Stimulated activated CD4-positive, alpha-beta T cell treated with anti-CD3 and anti-CD28 coated beads, TNF-alpha, amount 100 ng/mL, for 48 hours (primary cell): Measurements from ENCODE around the gene HOXB7.

Source experiments
- DNase-seq, 3 donors: peaks; one replicate each; pipeline ENCODE4 v3.0.0-alpha.2; 2020; ENCODE audit warnings: low read depth in 3 of 3

The HOXB7 gene

DNA sequence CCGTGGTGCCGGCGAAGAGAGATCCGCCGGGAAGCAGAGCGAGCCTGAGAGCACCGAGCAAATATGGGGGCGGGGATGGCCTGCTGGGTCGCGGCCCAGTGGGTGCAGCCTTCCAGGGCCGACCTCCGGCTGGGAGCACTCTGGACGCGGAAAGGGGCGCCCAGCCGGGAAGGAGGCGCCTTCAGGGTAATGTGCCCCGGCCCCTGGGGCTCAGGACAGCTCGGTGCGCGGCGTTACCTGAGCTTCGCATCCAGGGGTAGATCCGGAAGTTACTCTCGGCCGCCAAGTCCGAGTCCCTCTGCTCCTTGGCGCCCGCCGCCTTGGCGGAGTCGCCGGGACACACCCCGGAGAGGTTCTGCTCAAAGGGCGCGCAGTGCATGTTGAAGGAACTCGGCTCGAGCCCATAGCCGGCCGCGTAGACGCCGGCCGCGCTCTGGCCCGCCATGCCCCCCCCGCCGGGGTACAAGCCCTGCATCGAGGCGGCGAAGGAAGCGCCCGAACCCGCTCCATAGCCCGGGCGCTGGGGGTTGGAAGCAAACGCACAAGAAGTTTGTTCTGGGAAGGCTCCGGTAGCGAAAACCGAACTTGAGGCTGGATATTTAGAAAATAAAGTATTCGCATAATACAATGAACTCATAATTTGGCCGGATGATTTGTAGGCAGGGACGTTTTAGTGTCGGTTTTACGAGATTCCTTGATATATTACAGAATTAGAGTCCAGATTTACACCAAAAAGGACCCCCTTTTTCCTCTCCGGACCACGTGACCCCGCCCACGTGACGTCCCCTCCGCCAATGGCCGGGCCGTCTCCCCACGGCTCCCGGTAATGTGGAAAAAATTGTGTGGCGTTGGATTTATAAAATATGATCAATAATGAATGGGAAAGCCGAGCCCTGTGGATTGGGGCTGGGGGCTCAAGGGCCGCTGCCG is at the start of gene HOXB7:
Gene HOXB7 (minus strand): TSS at position 736 of the 930 bp plus-strand sequence. CDS start 99 bp downstream, at position 637.
- DNase-seq: peak in 1 of 3 donors; percentile 75

DNA sequence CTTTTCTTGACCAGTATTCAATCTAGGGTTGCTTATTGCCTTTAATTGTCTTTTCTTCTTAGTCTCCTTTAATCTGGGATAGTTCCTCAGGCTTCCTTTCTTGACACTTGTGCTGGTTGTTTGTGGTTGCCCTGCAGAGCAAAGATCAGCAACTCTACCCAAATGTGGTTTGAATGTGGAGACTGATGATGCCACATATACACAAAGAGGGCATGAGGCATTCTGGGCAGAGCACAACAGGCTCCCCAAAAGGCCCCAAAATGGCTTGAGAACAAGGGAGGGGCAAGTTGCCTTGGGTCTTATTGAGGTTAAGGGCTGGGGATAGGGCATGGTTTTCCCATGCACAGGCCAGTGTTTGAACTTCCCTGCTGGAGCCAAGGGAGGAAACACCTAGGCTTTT is 45.1 kb upstream of the HOXB7 start:
- no peak for DNase-seq

DNA sequence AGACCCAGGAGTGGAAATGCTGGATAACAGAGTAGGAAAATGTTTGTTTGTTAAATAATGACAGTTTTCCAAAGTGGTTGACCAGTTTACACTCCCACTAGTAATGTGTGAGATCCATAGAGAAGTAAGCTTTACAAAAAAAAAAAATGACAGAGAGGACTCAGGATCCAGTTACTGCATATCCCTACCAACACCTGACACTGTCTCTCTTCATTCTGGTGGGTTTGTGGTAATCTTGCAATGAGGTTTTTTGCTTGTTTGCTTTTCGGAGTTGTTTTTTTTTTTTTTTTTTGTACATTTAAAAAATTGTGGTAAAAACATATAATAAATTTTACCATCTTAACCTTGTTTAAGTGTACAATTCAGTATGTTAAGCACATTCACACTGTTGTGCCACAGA is 38.9 kb upstream of the HOXB7 start:
- DNase-seq: no peak

DNA sequence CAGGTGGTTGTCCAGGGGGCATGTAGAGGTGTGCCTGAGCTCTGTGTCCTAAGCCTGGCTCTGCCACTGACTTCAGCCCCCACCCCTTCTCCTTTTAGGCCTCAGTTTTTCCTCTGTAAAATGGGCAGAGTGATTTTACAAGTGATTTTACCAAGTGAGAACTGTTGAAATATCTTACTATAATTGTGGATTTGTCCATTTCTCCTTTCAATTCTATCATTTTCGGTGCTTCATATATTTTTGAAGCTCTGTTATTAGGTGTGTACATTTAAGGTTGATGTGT is 37.1 kb upstream of the HOXB7 start:
- DNase-seq: no peak

DNA sequence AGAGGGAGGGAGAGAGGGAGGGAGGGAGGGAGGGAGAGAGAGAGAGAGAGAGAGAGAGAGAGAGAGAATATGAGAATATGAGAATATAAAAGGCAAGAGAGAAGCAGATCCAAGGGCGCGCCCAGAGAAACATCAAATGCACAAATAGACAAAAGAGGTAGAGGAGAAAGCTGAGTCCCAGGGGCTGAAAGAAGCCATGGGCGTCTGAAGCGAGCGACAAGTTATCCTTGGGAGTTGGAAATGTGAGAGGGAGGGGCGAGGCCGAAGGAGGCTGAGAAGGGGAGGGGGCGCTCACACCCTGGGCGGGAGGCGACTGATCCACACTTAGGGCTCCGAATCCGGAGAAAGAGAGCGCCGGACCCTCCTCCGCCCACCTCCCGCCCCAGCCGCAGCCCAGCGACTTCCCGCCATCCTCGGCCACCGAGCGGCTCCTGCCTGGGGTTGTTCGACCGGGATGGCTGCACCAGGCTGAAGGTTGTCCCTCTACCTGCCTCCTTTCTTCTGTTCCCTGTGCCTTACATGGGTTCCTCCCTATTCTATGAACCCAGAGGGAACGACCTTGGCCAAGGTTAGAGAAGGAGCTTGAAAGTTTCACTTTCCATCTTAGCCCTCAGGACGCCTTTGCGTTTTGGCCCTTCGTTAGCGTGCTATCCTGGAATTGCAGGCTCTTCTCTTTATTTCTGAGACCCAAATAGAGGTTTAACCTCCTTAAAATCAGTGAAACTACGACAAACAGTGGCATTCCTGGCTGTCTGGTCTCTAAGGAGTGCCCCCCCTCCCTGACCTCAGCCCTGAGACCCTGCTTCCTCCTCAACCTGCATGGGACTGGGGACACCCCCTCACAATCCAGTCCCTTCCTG is 36.5 kb upstream of the HOXB7 start:
- no peak for DNase-seq

DNA sequence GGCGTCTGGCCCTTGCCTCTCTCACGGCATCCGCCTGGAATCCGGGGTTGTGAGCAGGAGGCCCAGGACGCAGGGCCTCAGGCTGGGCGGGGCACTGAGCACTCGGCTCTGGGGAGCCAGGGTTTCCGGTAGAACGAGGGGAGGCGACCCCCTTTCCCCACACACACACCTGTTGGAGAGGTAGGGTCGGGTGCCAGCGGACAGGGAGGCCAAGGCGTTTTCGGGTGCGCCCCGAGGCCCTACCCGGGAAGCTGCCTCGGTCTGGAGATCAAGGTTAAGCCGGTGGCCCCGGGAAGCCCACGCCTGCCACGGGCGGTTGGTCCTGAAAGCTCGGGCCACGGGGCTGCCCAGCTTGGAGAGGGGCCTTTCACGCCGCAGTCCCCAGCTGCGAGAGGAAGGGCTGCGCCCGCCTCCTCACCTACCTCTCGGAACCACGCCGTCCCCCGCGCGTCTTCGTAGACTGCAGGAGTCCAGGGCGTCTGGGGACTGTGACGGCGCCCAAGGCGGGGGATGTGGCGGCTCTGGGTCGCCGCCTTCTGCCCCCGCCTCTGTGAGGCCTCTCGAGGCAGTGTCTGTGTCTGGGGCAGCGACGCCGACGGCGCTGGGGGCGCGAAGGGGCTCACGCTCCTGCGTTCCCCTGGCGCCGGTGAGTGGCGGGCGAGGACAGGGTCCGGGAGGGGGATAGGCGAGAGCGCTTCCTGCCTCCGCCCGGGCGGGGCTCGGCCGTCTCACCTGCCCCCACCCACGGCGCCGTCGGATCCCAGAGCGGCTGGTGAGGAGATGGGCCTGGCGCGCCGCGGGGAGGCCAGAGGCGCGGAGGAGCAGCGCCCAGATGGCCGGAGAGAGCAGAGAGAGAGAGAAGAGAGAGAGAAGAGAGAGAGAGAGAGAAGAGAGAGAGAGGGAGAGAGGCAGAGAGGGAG is 35.6 kb upstream of the HOXB7 start:
- DNase-seq: no peak

DNA sequence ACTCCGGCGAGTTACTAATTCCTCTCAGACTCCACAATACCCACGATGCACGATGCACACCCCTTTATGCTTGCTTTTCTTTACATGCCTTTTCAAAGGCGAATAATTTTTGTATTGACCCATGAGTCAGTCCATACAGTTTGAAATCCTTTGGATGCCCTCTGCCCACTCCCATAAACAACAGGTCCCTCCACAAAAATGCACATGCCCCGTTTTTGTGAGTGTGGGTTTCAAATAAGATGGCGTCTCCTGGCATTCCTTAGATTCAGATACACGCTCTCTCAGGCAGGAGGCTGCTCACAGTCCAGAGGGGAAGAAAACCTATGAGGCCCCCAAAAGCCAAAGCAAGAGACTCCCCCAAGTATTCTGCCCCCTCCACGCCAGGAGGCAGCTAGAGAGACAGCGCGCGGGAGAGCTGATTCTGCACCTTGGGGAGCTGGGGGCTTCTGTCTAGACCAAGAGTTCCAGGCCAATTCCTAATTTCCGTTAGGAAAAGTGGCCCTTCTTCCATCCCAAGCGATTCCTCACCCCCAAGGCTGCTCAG is 34.9 kb upstream of the HOXB7 start:
- no peak for DNase-seq

DNA sequence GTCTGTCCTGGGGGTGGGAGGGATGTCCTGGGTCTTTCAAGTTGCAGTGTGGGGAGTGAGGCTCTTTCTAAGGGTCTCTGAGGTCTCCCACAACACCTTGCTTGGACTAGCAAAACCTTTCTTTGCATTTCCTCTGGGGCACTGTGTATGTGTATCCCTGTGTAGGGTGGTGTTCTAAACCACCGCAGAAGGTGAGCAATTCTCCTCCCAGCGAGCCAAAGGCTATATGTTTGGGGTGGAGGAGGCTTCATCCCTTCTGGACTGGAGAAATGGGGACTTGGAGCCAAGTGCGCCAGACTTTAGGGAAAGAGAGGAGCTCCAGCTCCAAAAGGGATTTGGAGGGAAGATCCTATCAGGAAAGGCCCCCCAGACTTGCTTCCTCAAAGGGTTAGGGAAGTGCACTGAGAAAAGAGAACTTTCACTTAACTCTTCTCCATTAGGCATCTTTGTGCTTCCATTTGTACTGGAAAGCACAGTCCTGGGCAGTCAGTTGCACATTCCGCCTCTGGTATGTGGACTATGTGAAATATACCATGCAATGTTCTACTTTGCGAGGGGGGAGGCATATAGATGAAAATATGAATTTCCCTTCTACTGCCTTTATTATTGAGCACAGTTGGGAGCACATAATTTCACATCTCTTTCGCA is 34.2 kb upstream of the HOXB7 start:
- no peak for DNase-seq

DNA sequence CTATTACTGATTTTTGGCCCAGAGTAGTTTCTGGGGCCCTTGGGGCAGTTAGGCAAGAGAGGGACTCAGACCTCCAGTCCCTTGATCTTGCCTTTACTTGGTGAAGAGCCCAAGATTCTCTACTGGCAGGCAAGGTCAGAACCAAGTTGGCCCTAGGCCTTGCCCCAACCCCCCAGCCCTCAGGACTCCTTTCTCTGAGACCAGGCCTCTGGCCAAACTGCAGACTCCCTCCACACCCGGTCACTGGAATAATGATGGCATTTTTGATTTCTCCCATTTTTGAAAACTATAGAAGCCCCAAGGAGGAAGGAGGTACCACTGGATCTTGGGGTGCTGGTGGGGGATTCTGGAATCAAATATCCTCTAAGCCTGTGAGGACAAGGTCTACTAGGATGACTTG is 33.3 kb upstream of the HOXB7 start:
- no peak for DNase-seq

DNA sequence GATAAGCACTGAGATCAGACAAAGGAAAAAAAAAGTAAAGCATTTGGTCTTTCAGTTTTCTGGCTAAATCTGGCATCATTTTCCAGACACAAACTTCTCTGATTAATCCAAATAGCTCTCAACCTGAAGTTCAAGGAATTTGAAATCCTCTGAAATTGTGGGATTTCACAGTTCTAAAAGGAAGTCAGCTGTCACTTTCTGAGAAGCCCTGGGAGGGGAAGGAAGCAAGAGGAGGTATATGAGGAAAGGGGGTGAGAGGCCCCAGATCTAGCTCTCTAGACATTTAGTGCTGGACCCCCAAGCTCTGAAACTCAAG is 32.8 kb upstream of the HOXB7 start:
- DNase-seq: no peak

DNA sequence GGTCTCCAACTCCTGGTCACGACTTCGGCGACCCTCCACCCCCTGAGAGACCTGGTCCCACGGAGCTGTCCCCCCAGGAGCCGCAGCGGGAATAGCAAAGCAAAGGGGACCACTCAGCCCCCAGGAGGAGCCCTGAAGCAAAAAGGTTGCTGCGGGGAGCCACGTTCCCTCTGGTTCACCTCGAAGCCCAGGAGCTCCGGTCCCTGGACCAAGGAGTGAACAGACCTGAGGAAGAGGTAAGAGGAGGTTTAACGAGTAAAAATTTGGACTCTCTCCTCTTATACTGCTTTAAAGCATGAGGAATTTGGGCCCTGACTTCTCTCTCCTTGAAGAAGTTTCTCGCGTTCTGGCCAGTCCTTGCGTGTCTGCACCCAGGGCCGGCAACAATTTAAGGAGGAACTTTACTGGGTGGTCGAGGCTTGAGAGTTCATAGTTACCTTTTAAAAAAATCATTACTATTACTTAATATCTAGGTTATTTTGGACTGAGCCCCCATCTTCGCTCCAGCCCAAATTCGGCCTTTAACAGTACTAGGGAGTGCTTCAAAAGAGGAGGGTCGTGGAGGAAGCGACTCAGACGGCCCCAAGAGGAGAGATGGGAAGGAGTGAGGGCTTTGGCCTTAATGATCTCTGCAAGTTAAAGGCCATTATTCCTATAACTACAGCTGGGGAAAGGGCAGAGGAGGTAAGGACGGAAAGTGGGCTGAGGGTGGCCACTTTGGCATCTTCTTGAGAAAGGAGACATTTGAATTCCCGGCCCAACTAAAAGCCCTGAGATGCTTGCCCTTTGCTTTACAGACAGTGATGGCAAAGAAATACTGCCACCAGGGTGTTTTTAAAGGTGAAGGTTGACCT is 32.3 kb upstream of the HOXB7 start:
- DNase-seq: no peak

DNA sequence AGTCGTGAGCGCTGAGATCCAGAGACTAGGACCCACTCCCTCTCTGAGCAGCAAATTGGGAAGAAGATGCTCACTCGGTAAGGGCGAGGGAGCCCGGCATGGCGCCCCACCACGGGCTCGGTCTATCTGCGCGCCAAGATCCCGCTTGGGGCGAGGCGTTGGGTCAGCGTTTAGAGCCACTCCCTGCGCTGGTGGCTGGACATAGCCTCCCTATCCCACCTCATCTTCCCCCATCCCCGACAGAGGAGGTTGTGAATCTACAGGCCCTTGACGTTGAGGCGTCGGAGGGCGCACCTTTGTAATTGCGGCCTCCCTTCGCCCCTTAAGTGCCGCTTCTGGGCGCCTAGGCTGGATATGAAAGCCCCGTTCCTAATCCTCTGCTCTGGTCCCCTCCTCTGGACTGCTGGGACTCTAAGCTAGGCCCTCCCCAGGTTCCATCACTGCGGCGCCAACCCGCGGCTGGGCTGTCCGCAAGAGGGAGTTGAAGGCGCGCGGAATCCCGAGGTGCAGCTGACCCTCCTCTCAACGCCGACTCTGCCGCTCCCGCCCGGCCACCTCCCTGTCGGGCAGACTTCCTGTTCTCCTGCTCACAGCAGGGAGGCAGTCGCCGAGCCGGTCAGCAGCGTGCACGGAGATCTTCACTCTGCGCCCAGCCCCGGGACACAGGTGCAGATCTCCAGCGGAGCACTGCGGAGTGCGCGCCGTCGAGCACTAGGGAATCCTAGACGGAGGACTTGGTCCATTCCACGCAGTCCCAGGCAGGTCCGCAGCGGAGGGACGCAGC is 31.4 kb upstream of the HOXB7 start:
- DNase-seq: no peak

DNA sequence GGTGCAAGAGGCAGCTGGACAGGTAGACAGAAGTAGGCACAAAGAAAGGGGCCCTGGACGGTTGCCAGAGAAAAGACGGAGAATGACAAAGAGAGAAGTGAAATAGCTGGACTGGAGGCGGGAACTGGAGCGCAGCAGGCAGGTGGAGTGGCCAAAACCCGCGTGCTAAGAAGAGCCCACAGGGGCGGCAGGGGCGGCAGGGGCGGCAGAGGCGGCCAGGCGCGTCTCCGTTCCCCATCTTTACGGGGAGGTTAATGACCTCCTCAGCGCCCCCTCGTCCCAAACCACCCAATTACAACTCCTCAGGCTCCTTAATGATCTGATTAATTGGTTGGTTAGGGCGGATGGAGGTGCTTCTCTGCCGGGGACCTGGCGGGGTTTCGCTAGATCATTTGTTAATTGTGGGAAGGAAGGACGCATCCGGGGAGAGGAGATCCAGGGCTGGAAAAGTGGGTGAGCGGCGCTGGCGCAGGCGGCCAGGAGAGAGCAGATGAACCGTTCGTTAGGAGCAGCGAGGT is 30.8 kb upstream of the HOXB7 start:
- no peak for DNase-seq

DNA sequence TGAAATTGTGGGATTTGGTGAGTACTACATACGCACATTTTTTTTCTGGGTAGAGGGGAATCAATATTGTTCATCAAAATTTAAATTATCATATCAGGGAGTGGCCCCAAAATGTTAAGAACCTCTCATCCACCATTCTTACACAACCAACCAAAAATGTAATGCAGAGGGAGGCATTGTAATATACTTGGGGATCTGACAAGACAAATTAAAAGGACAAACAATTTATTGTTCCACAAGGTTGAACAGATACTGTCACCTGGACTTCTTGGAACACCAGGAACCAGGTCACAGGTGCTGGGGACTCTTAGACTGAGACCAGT is 30.0 kb upstream of the HOXB7 start:
- DNase-seq: no peak

DNA sequence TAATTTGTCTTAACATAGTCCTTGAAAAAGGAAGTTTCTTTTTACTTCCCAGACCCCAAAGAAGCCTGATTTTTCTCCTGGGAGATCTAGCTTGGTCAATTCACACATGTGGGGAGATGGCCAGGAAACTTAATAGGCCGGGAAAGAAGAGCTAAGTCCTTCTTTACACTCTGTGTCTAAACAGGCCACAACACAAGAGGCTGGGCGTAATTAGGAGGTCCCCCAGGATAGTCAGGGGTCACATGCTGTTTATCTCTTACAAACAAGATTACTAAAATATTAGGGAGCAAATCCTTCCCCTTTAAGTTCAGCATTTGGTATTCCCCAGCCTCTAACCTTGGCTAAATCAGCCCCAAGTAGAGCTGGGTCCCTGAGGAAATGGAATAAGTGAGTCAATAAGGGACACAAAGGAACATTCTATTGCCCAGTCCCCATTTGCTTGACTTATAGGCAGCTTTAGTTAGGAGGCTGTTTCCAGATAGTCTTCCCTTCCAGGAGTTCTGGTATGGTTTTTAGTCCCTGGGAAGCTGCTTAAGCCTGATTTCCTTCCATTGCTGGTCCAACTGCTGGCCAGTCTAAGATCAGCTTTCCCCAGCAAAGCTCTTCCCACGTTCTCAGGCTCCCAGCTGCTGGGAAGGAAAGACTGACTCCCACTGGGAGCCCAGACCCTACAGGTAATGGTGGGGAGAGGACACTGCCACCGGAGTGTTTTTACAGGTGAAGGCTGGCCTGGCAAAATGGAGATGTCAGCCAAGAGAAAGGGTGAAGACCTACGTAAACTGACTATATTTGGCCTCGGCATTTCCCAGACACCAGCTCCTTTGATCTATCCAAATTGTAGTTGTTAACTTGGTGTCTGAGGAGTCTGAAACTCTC is 29.4 kb upstream of the HOXB7 start:
- DNase-seq: no peak

DNA sequence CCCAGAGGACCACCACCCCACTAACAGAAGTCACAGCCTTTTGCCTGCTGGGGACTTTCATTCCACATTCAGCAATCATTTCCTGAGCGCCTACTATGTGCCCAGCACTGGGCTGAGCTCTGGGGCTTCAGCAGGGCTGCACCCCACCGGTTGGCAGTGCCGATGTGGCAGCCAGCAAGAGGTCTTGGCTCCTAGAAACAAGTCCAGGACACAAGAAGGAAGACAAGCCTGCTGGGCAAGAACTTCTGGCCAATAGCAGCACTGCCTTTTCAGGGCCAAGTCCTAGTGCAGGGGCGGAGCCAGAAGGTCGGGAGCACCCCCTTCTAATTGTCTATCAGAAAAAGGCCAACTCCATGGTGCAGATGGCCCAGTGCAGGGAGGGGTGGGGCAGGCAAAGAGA is 28.3 kb upstream of the HOXB7 start:
- no peak for DNase-seq

DNA sequence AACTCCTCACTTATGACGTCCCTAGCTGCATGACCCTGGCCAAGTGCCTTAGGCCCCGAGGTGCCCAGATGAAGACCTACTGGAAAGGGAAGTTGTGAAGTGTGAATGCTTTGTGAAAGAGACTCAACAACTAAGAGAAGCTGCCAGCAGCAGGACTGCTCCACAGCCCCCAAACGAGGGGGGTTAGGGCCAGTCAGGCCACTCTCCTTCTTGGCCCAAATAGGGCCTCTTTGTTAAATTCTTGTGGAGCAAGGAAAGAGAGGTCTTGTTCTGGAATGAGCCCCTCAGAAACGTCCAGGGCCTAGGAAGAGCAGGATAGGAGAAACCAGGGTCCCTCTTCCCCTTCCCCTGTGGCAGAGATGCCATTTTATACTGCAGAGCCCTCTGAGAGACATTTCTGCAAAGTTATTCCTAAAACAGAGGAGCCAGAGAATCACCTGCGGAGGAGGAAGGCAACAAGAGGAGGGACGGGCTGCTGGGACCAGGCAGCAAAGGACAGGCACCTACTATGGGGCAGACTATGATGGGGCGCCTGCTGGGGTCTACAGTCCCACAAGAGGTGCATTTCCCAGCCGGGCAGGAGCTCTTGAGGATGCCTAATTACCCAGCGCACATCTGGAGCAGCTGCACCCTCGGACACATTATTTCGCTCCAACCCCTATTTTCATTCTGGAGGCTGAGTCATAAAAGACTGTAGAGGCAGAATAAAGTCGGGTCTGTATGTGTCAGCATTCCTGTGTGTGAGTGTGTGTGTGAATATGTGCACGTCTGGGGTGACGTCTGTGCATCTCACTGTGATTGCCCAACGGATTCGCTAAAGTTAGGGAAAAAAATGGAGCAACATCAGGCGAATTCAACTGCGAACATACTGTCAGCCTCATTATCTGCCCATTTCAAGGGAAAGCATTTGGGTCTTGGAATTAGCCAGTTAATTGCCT is 26.8 kb upstream of the HOXB7 start:
- DNase-seq: no peak
